ENCODE measurements around the gene SPOCK1. TPM values are rescaled to one million over a fixed set of nuclear protein-coding genes. Genes with fewer than 3 reads are reported as not detected.

The SPOCK1 gene
- total and polyA plus RNA-seq, 2 of the 13 experiments (the other 11 are each of a cell fraction or from before 2014, with no cell fraction given) = 0.18 to 0.29 TPM

DNA sequence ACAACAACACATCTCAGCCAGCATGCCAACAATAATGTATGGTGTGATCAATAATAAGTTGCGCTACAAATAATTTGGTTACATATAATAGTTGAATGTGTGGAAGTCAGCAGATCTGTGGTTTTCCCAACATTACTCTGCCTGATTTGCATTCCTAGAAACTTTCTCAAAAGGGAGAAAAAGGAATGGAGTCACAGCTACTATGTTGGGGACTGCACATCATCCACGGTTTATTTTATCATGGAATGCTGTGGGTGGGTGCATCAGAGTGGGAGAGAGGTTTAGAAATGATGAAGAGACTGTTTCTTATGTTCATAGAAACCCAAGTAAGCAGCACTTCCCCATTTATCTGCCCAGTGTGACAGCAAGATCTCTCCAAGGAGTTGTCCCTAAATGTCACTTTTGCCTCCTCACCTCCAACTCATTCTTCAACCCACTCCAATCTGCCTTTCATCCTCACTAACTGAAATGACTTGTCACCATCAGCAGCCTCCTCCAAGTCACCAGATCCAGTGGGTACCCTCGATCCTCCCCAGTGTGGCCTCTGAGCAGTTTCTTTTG is 2.8 kb upstream of the SPOCK1 start:
- intact Hi-C loops (cut with micrococcal nuclease; ENCODE audit: unreplicated experiment) = no loop called here

DNA sequence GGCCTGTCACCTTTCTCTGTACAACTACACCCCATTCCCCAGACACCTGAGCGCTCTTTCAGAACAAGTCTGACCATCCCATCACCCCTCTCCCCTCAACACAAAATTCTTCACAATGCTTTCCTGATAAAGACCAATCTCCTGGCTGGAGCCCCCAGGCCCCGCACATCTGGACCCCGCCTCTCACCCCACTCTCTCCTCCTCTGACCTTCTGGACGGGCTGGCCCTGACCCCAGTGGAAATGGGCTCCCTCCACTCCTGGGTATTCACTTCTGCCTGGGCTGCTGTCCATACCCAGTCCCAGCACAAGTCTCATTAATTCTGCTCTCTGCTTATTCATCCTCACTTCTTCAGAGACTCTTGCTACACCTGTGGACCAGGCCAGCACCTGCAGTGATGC is 2.1 kb upstream of the SPOCK1 start:
- CTCF ChIA-PET (ENCODE audit: low intra/inter-chr PET ratio, low total read pairs) = no interaction called here
- TF ChIP-seq, protein P1, sequence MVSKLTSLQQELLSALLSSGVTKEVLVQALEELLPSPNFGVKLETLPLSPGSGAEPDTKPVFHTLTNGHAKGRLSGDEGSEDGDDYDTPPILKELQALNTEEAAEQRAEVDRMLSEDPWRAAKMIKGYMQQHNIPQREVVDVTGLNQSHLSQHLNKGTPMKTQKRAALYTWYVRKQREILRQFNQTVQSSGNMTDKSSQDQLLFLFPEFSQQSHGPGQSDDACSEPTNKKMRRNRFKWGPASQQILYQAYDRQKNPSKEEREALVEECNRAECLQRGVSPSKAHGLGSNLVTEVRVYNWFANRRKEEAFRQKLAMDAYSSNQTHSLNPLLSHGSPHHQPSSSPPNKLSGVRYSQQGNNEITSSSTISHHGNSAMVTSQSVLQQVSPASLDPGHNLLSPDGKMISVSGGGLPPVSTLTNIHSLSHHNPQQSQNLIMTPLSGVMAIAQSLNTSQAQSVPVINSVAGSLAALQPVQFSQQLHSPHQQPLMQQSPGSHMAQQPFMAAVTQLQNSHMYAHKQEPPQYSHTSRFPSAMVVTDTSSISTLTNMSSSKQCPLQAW (CRISPR knock-in tag; IDR thresholded peaks at IDR 0.05) = no peak
- TF ChIP-seq ZBTB7B (CRISPR knock-in tag; IDR thresholded peaks at IDR 0.05) (no peak), KLF13 (CRISPR knock-in tag; IDR thresholded peaks at IDR 0.05) (no peak), ZNF12 (CRISPR knock-in tag; IDR thresholded peaks at IDR 0.05) (no peak)
- TF ChIP-seq, protein P2, sequence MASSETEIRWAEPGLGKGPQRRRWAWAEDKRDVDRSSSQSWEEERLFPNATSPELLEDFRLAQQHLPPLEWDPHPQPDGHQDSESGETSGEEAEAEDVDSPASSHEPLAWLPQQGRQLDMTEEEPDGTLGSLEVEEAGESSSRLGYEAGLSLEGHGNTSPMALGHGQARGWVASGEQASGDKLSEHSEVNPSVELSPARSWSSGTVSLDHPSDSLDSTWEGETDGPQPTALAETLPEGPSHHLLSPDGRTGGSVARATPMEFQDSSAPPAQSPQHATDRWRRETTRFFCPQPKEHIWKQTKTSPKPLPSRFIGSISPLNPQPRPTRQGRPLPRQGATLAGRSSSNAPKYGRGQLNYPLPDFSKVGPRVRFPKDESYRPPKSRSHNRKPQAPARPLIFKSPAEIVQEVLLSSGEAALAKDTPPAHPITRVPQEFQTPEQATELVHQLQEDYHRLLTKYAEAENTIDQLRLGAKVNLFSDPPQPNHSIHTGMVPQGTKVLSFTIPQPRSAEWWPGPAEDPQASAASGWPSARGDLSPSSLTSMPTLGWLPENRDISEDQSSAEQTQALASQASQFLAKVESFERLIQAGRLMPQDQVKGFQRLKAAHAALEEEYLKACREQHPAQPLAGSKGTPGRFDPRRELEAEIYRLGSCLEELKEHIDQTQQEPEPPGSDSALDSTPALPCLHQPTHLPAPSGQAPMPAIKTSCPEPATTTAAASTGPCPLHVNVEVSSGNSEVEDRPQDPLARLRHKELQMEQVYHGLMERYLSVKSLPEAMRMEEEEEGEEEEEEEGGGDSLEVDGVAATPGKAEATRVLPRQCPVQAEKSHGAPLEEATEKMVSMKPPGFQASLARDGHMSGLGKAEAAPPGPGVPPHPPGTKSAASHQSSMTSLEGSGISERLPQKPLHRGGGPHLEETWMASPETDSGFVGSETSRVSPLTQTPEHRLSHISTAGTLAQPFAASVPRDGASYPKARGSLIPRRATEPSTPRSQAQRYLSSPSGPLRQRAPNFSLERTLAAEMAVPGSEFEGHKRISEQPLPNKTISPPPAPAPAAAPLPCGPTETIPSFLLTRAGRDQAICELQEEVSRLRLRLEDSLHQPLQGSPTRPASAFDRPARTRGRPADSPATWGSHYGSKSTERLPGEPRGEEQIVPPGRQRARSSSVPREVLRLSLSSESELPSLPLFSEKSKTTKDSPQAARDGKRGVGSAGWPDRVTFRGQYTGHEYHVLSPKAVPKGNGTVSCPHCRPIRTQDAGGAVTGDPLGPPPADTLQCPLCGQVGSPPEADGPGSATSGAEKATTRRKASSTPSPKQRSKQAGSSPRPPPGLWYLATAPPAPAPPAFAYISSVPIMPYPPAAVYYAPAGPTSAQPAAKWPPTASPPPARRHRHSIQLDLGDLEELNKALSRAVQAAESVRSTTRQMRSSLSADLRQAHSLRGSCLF (CRISPR knock-in tag; IDR thresholded peaks at IDR 0.05; ENCODE audit: borderline replicate concordance) = no peak

More for the DNA sequence above, 2.8 kb upstream of the SPOCK1 start:
- no peaks in the 10 kb centered on the region for H3K9me3 ChIP-seq (ENCODE audit: low read length)
- DNase-seq (ENCODE audit: low spot score) = no peak
- WGBS (ENCODE audit: low lambda C conversion rate) = 3% methylated on average over 3 of the region's 3 CpGs
- H2AFZ ChIP-seq (ENCODE audit: low read length) = no peak overlapping the region
- no peak for ATAC-seq
- H3K27ac ChIP-seq (ENCODE audit: extremely low read length, insufficient read depth, low read length) = no peak overlapping the region
- no peak overlapping the region for H3K9ac ChIP-seq (ENCODE audit: insufficient read depth, low read depth, low read length)
- BruUV-seq (replicated peaks) = no TSS peak
- ChIA-PET CTCF (ENCODE audit: low intra/inter-chr PET ratio, low total read pairs) (no interaction called here), POLR2A (no interaction called here)
- no peak overlapping the region for H3K4me3 ChIP-seq (replicated peaks in 1 of 3; ENCODE audit: insufficient read depth in 1 of 3, low read depth in 2 of 3, low read length in 3 of 3)
- no peak overlapping the region for H3K4me2 ChIP-seq (ENCODE audit: low read depth, low read length)
- H3K36me3 ChIP-seq (replicated peaks in 1 of 2; ENCODE audit: control insufficient read depth in 1 of 2, insufficient read depth in 2 of 2, low read length in 2 of 2) = no peaks in the 10 kb centered on the region
- no peaks in the 10 kb centered on the region for H3K4me1 ChIP-seq (ENCODE audit: insufficient read depth, low read length)
- no peak for TF ChIP-seq ZNF468 (CRISPR knock-in tag; IDR thresholded peaks at IDR 0.05)
- TF ChIP-seq, protein P3, sequence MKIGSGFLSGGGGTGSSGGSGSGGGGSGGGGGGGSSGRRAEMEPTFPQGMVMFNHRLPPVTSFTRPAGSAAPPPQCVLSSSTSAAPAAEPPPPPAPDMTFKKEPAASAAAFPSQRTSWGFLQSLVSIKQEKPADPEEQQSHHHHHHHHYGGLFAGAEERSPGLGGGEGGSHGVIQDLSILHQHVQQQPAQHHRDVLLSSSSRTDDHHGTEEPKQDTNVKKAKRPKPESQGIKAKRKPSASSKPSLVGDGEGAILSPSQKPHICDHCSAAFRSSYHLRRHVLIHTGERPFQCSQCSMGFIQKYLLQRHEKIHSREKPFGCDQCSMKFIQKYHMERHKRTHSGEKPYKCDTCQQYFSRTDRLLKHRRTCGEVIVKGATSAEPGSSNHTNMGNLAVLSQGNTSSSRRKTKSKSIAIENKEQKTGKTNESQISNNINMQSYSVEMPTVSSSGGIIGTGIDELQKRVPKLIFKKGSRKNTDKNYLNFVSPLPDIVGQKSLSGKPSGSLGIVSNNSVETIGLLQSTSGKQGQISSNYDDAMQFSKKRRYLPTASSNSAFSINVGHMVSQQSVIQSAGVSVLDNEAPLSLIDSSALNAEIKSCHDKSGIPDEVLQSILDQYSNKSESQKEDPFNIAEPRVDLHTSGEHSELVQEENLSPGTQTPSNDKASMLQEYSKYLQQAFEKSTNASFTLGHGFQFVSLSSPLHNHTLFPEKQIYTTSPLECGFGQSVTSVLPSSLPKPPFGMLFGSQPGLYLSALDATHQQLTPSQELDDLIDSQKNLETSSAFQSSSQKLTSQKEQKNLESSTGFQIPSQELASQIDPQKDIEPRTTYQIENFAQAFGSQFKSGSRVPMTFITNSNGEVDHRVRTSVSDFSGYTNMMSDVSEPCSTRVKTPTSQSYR (CRISPR knock-in tag; IDR thresholded peaks at IDR 0.05; ENCODE audit: borderline replicate concordance) = no peak
- in situ Hi-C loops (cut with HindIII; ENCODE audit: extremely low pct_ligation_motif_present, low pct_unique_long_range_greater_than_20kb) = no loop called here
- FAIRE-seq = no peak
- no peaks in the 10 kb centered on the region for H3K79me2 ChIP-seq (ENCODE audit: insufficient read depth, low read length)
- H3K27me3 ChIP-seq (ENCODE audit: control insufficient read depth in 1 of 2, insufficient read depth in 2 of 2, low read length in 2 of 2) = peaks cover 0 to 16% of the 10 kb centered on the region in 2 experiments; a peak in 2 of 5 replicates
- no peaks in the 10 kb centered on the region for H4K20me1 ChIP-seq (ENCODE audit: insufficient read depth, low read length)

More for the DNA sequence above, 2.1 kb upstream of the SPOCK1 start:
- in situ Hi-C loops (cut with HindIII; ENCODE audit: extremely low pct_ligation_motif_present, low pct_unique_long_range_greater_than_20kb) (no loop called here), intact Hi-C loops (cut with micrococcal nuclease; ENCODE audit: unreplicated experiment) (no loop called here)
- 6% methylated on average over 4 of the region's 4 CpGs for WGBS (ENCODE audit: low lambda C conversion rate)
- H3K36me3 ChIP-seq (replicated peaks in 1 of 2; ENCODE audit: control insufficient read depth in 1 of 2, insufficient read depth in 2 of 2, low read length in 2 of 2) = no peaks in the 10 kb centered on the region
- no peak overlapping the region for H3K9ac ChIP-seq (ENCODE audit: insufficient read depth, low read depth, low read length)
- no TSS peak for BruUV-seq (replicated peaks)
- no peaks in the 10 kb centered on the region for H3K4me1 ChIP-seq (ENCODE audit: insufficient read depth, low read length)
- ATAC-seq = no peak
- no peak overlapping the region for H3K4me3 ChIP-seq (replicated peaks in 1 of 3; ENCODE audit: insufficient read depth in 1 of 3, low read depth in 2 of 3, low read length in 3 of 3)
- H3K79me2 ChIP-seq (ENCODE audit: insufficient read depth, low read length) = no peaks in the 10 kb centered on the region
- H3K4me2 ChIP-seq (ENCODE audit: low read depth, low read length) = no peak overlapping the region
- no peak overlapping the region for H3K27ac ChIP-seq (ENCODE audit: extremely low read length, insufficient read depth, low read length)
- no peak overlapping the region for H2AFZ ChIP-seq (ENCODE audit: low read length)
- H3K27me3 ChIP-seq (ENCODE audit: control insufficient read depth in 1 of 2, insufficient read depth in 2 of 2, low read length in 2 of 2) = peaks cover 0 to 12% of the 10 kb centered on the region in 2 experiments; a peak in 2 of 5 replicates
- no peak for DNase-seq (ENCODE audit: low spot score)
- H3K9me3 ChIP-seq (ENCODE audit: low read length) = no peaks in the 10 kb centered on the region
- FAIRE-seq = no peak
- POLR2A ChIA-PET = no interaction called here
- no peaks in the 10 kb centered on the region for H4K20me1 ChIP-seq (ENCODE audit: insufficient read depth, low read length)
